Lower leg skin (tissue), 3 donors: ENCODE results near the gene DYNC1I1.

Experiments used
- CTCF ChIP-seq, 3 donors: fragments of 450-650 bp; IDR thresholded peaks; one replicate each; pipeline ENCODE4 v1.5.1; 2016; ENCODE audit warnings: antibody characterized with exemption in 3 of 3, mild to moderate bottlenecking in 3 of 3, moderate library complexity in 2 of 3
- POLR2A ChIP-seq, 2 donors: fragments of 450-650 bp; IDR thresholded peaks; one replicate each; pipeline ENCODE4 v1.6.1; 2016 to 2017; ENCODE audit warnings: antibody characterized with exemption in 2 of 2, mild to moderate bottlenecking in 1 of 2, moderate library complexity in 1 of 2

GRCh38 chr7:95871075-95871848, 98.9 kb downstream of the DYNC1I1 start:
- no peak for TF ChIP-seq CTCF (IDR thresholded peaks at IDR 0.05)
- TF ChIP-seq POLR2A (IDR thresholded peaks at IDR 0.05) = no peak
